T-cell (primary cell): ENCODE data around the gene PRDM8. TPM values are rescaled to one million over a fixed set of nuclear protein-coding genes. Genes with fewer than 3 reads are reported as not detected.

ENCODE experiments used
- ATAC-seq, 4 experiments: fragments of 200-7000 bp in 3 of 4; fragments of 150-1000 bp in 1 of 4; cut with Tn5 transposase; replicated peaks in 1 of 4; 1 replicate in 3 of 4; 2 replicates in 1 of 4; pipeline ENCODE4 v1.10.0; 2021; ENCODE audit warnings: moderate library complexity in 3 of 4, mild to moderate bottlenecking in 2 of 4, moderate number of reproducible peaks in 1 of 4
- CTCF ChIA-PET, 2 donors: fragments of 300-600 bp; sonication (Branson Sonifier 250); formaldehyde crosslinking; loops; one replicate each; lab custom pipeline; 2022; ENCODE audit warnings: antibody characterized with exemption in 2 of 2; lab: Charles Lee
- POLR2A ChIA-PET, 2 donors: fragments of 300-600 bp; sonication (Branson Sonifier 250); formaldehyde crosslinking; loops; one replicate each; lab custom pipeline; 2022; ENCODE audit warnings: antibody characterized with exemption in 2 of 2; lab: Charles Lee
- DNase-seq, 35 experiments: peaks; one replicate each; pipeline versions ENCODE4 v3.0.0 to v3.0.0-alpha.2; 2013 to 2023
- H3K27ac ChIP-seq: one replicate; pipeline ENCODE4 v1.5.1; 2013; ENCODE audit warnings: low read length
- H3K27me3 ChIP-seq, 2 experiments: replicated peaks in 1 of 2; 1 replicate in 1 of 2; 2 replicates in 1 of 2; pipeline versions ENCODE4 v1.6.1 to v1.7.0; 2013; ENCODE audit warnings: low read length in 1 of 2, mixed read lengths in 1 of 2; ENCODE audit not compliant: control insufficient read depth in 2 of 2, insufficient read depth in 2 of 2; ENCODE audit errors: extremely low read depth in 1 of 2
- H3K36me3 ChIP-seq, 2 donors: 1 replicate in 1 of 2; 2 replicates in 1 of 2; pipeline versions ENCODE4 v1.6.1 to v1.7.0; 2013; ENCODE audit warnings: low read length in 1 of 2; ENCODE audit not compliant: control insufficient read depth in 2 of 2, insufficient read depth in 1 of 2; ENCODE audit errors: extremely low read depth in 1 of 2
- H3K4me1 ChIP-seq, 2 experiments: 1 replicate in 1 of 2; 2 replicates in 1 of 2; pipeline versions ENCODE4 v1.6.1 to v1.7.0; 2013; ENCODE audit warnings: low read length in 2 of 2, mixed read lengths in 1 of 2; ENCODE audit not compliant: insufficient read depth in 2 of 2, control insufficient read depth in 1 of 2; ENCODE audit errors: extremely low read depth in 1 of 2
- H3K4me3 ChIP-seq, 2 donors: 1 replicate in 1 of 2; 2 replicates in 1 of 2; pipeline versions ENCODE4 v1.5.1 to v1.7.0; 2013; ENCODE audit warnings: mild to moderate bottlenecking in 2 of 2, low read length in 1 of 2, moderate library complexity in 1 of 2; ENCODE audit not compliant: control insufficient read depth in 1 of 2; ENCODE audit errors: extremely low read depth in 1 of 2
- H3K9me3 ChIP-seq: 2 replicates; pipeline ENCODE4 v1.7.0; 2013
- H3K27ac Mint-ChIP-seq, 2 donors: one replicate each; pipeline ENCODE4 v1.8.0; 2020 to 2021; ENCODE audit warnings: mild to moderate bottlenecking in 2 of 2, mixed read lengths in 2 of 2
- H3K27me3 Mint-ChIP-seq, 2 donors: one replicate each; pipeline ENCODE4 v1.8.0; 2021 to 2022; ENCODE audit warnings: mixed read lengths in 2 of 2
- H3K36me3 Mint-ChIP-seq: one replicate; pipeline ENCODE4 v1.8.0; 2021; ENCODE audit warnings: mixed read lengths
- H3K4me1 Mint-ChIP-seq, 3 donors: one replicate each; pipeline ENCODE4 v1.8.0; 2020 to 2022; ENCODE audit warnings: mixed read lengths in 3 of 3, mild to moderate bottlenecking in 1 of 3
- H3K4me3 Mint-ChIP-seq, 3 donors: one replicate each; pipeline ENCODE4 v1.8.0; 2020 to 2022; ENCODE audit warnings: mild to moderate bottlenecking in 3 of 3, mixed read lengths in 3 of 3, moderate library complexity in 3 of 3
- H3K9me3 Mint-ChIP-seq, 3 donors: one replicate each; pipeline ENCODE4 v1.8.0; 2020 to 2022; ENCODE audit warnings: mixed read lengths in 3 of 3
- WGBS: methylation state at CpG from one replicate; pipeline ENCODE4 v1.1.5; 2013; ENCODE audit warnings: missing lambda C conversion rate; ENCODE audit not compliant: insufficient coverage; 5-methylcytosine and 5-hydroxymethylcytosine counted together
- total RNA-seq, 35 experiments: library from RNA in 6 of 35; stranded (reverse) in 6 of 35; fragments of 120-200 nt in 1 of 35; gene quantifications; one replicate each; pipeline versions ENCODE4 v1.2.1 to v1.2.4 and lab custom pipeline; 2013 to 2026

The PRDM8 gene
- total RNA-seq: 10 to 100 TPM; 10.5 to 18.7 (median 14.1) TPM
- 9.4 TPM for total RNA-seq (2013)
- total RNA-seq (lab: John Stamatoyannopoulos, UW): 2.1 to 80.3 (median 26.4) reads per million in 29 experiments

DNA sequence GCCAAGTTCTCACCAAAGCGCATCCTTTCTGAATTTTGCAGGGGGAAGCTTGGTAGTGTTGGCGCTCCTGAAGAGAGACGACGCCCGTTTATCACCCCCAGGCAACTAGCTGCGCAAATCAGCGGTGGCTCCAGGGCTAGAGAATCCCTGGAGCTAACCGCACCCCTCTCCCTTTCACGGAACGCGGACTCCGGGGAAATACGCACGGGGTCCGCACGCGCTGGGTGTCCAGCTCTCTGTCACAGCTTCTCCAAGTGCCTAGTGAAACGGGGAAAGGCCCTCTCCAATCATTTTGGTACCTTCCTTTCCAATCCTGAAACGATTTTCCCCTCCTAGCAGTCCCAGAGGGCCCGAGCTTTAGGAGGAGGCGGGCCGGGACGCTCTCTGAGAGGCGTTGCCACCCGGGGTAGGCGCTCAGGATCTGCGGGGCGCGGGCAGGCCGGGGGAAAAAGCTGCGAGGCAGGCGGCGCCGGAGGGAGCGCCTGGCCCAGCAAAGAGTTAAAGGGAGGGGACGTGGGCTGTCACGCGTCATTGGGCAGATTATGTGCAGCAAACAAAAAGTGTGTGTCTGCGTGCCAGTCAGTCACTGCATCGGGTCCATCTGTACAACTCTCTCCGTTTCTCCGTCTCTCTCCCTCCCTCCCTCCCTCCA, at the start of gene PRDM8:
Gene PRDM8, plus strand, starts transcription at position 582 of the 652 bp plus-strand sequence. CDS start 2,578 bp downstream, outside the sequence.
- peaks cover 8 to 36% of the 10 kb centered on the region in 2 experiments for H3K4me1 ChIP-seq
- no peaks in the 10 kb centered on the region for H3K36me3 ChIP-seq
- peak in 15 of 35 experiments; percentile 20 to 65 (median 34) for DNase-seq
- no peaks in the 10 kb centered on the region for H3K9me3 Mint-ChIP-seq
- H3K27me3 Mint-ChIP-seq: peaks cover 18 to 23% of the 10 kb centered on the region in 2 donors
- no peak within 1 kb of the TSS for H3K27ac ChIP-seq
- H3K9me3 ChIP-seq: no peaks in the 10 kb centered on the region
- CTCF ChIA-PET: no interaction called here
- peaks cover 36% of the 10 kb centered on the region for H3K36me3 Mint-ChIP-seq
- peak within 1 kb of the TSS in 1 of 2 donors; percentile 27 for H3K27ac Mint-ChIP-seq
- H3K27me3 ChIP-seq: peaks cover 5 to 18% of the 10 kb centered on the region in 2 experiments
- peak; percentile 41 to 61 (median 46) for ATAC-seq
- POLR2A ChIA-PET: interaction anchor here in 1 of 2 donors (0.7 kb wide), 1 partner anchor 1542 kb away, joined by 3 read pairs; no protein-coding TSS in a partner anchor
- peak within 1 kb of the TSS; percentile 64 to 77 (median 68) for H3K4me3 Mint-ChIP-seq
- H3K4me3 ChIP-seq: peak within 1 kb of the TSS; percentile 38 to 52
- H3K4me1 Mint-ChIP-seq: peaks cover 31 to 41% (median 39%) of the 10 kb centered on the region in 3 donors
- 30% methylated on average over 35 of the region's 42 CpGs for WGBS

DNA sequence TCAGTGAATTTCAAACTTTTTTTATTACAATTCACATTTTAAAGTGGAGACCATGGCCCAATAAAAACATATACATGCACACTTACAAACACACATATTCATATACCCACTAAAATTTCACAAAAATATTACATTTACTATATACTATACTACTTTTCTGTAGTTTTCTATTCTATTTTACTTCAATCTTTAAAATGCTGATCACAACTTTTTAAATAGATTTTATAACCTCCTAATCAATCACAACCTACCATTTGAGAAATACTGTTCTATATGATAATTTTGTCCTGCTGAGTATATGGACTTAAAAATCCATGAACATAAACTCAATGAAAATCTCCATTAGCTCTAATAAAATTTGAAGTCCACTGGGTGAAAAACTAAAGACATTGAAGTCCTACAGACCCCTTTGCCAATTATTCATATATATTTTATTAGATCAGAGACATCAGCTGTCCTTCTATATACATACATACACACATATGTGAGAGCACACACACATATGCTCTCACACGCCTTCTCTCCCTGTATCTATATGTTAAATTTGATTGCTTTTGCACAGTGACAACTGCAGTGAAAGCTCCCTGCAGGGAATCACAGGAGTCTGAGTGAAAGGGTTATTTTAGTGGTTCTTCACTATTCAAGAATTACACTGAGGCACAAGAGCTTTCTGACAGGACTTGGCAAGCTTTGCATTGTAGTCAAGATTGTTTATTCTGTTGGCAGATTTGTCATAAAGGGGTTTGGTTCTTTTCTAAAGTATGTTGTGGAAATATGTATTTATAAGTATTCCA, 46.7 kb upstream of the PRDM8 start:
- CTCF ChIA-PET: interaction anchor here in 1 of 2 donors (0.8 to 1.6 kb wide), 2 partner anchors 24 to 235 kb away, joined by 3 to 4 read pairs; no protein-coding TSS in a partner anchor
- no peak overlapping the region for H3K27ac ChIP-seq
- POLR2A ChIA-PET: no interaction called here
- Mint-ChIP-seq H3K4me3 (no peak overlapping the region), H3K9me3 (no peaks in the 10 kb centered on the region), H3K27ac (no peak overlapping the region), H3K36me3 (no peaks in the 10 kb centered on the region), H3K27me3 (no peaks in the 10 kb centered on the region), H3K4me1 (peaks cover 10 to 14% (median 12%) of the 10 kb centered on the region in 3 donors)
- no peak overlapping the region for H3K4me3 ChIP-seq
- DNase-seq: no peak
- H3K27me3 ChIP-seq: no peaks in the 10 kb centered on the region
- WGBS: no CpG with 5 or more reads among the region's 1 CpG
- H3K4me1 ChIP-seq: no peaks in the 10 kb centered on the region
- no peaks in the 10 kb centered on the region for H3K36me3 ChIP-seq
- no peak for ATAC-seq
- no peaks in the 10 kb centered on the region for H3K9me3 ChIP-seq

DNA sequence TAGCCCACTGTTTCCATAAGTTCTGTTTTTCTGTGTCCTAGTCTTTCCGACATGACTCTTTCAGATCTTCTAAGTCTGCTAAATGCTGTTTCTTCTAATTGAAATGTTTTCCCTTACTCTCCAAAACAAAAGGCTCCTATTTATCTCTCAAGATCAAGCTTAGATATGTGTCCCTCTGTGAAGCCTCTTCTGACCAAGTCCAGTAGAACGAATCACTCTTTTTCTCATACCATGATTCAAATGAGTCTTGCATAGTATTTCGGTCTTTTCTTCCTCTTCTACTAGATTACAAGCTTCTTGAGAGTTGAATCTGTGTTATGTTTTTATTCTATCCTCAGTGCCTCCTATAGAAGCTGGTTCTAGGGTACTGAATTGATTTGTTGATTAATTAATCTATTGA, 45.3 kb upstream of the PRDM8 start:
- H3K27ac ChIP-seq: no peak overlapping the region
- DNase-seq: no peak
- no peaks in the 10 kb centered on the region for H3K27me3 ChIP-seq
- H3K4me1 ChIP-seq: no peaks in the 10 kb centered on the region
- ATAC-seq: no peak
- Mint-ChIP-seq H3K36me3 (no peaks in the 10 kb centered on the region), H3K4me1 (peaks cover 10 to 14% (median 12%) of the 10 kb centered on the region in 3 donors), H3K27ac (no peak overlapping the region), H3K9me3 (no peaks in the 10 kb centered on the region), H3K27me3 (no peaks in the 10 kb centered on the region), H3K4me3 (no peak overlapping the region)
- H3K36me3 ChIP-seq: no peaks in the 10 kb centered on the region
- no peak overlapping the region for H3K4me3 ChIP-seq
- WGBS: 100% methylated on average over 1 of the region's 3 CpGs
- CTCF ChIA-PET: interaction anchor here (0.6 to 1.6 kb wide), 4 partner anchors 20 to 140 kb away, joined by 3 to 4 read pairs (median 4); no protein-coding TSS in a partner anchor
- H3K9me3 ChIP-seq: no peaks in the 10 kb centered on the region
- POLR2A ChIA-PET: interaction anchor here (0.5 to 1.4 kb wide), 3 partner anchors 14 to 26 kb away, joined by 3 to 5 read pairs (median 4); no protein-coding TSS in a partner anchor

DNA sequence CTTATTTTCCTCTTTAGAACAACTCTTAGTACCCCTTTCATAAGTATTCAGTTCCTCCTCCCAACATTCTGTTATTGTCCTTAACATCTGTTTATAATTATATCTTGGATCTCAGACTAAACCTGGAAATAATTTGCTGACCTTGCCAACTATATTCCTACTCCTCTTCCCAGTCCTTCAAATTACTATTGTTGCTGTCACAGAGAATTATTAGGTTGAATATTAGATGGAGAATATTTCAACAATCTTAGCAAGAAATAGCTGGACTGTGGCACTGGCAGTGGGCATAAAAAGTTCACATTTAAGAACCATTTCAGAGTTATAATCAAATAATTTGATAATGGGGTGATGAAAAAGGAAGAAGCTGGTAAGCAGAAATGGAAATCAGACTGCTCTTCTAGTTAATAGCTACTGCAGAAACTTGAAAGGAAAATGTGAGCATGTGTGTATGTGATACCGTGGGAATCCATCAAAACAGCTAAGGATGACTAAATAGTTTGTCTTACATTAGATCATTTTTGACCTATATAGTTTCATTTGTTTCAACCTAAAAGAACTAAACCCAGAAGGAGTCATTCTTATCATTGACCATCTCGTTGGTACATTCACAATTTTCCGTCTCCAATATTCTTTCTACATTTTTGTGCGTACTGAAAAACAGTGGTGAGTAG, 43.3 kb upstream of the PRDM8 start:
- no CpG with 5 or more reads among the region's 4 CpGs for WGBS
- CTCF ChIA-PET: interaction anchor here (0.9 to 1.4 kb wide), 3 partner anchors 18 to 31 kb away, joined by 3 to 4 read pairs (median 4); no protein-coding TSS in a partner anchor
- peak overlapping the region; percentile 2 to 59 for H3K27ac Mint-ChIP-seq
- H3K36me3 Mint-ChIP-seq: peaks cover 3% of the 10 kb centered on the region
- no peak overlapping the region for H3K27ac ChIP-seq
- H3K4me1 Mint-ChIP-seq: peaks cover 10 to 14% (median 12%) of the 10 kb centered on the region in 3 donors
- H3K9me3 Mint-ChIP-seq: peaks cover 0 to 7% (median 4%) of the 10 kb centered on the region in 3 donors
- no peaks in the 10 kb centered on the region for H3K4me1 ChIP-seq
- H3K27me3 Mint-ChIP-seq: no peaks in the 10 kb centered on the region
- no peak overlapping the region for H3K4me3 ChIP-seq
- ATAC-seq (no peak), DNase-seq (no peak)
- H3K4me3 Mint-ChIP-seq: no peak overlapping the region
- no peaks in the 10 kb centered on the region for H3K9me3 ChIP-seq
- POLR2A ChIA-PET: interaction anchor here (0.6 to 0.7 kb wide), 2 partner anchors 18 to 546 kb away, joined by 3 to 4 read pairs; no protein-coding TSS in a partner anchor
- no peaks in the 10 kb centered on the region for H3K27me3 ChIP-seq
- H3K36me3 ChIP-seq: no peaks in the 10 kb centered on the region

DNA sequence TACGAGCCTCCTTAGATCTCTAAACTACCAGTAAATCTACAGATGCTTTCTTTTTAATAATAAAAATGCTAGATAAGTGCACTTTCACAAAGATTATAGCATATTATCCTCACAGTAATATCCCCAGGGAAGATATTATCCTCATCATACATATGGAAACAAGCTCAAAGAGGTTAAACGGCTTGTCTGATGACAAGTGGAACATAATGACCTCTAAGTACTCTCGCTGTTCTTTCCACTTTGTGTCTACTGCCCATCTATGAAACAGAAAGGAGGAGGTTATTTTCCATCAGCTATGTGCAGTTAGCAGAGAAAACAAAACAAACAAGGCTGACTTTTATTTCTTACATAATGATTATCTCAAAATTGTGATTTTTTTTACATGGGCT, 42.8 kb upstream of the PRDM8 start:
- ChIA-PET POLR2A (interaction anchor here (0.6 to 0.7 kb wide), 2 partner anchors 17 to 546 kb away, joined by 3 to 4 read pairs; no protein-coding TSS in a partner anchor), CTCF (interaction anchor here (0.9 to 1.4 kb wide), 3 partner anchors 17 to 30 kb away, joined by 3 to 4 read pairs (median 4); no protein-coding TSS in a partner anchor)
- H3K9me3 Mint-ChIP-seq: peaks cover 0 to 7% (median 4%) of the 10 kb centered on the region in 3 donors
- peaks cover 10 to 14% (median 12%) of the 10 kb centered on the region in 3 donors for H3K4me1 Mint-ChIP-seq
- no CpG with 5 or more reads among the region's 3 CpGs for WGBS
- H3K27me3 ChIP-seq: no peaks in the 10 kb centered on the region
- H3K36me3 ChIP-seq: no peaks in the 10 kb centered on the region
- H3K9me3 ChIP-seq: no peaks in the 10 kb centered on the region
- no peak overlapping the region for H3K4me3 Mint-ChIP-seq
- H3K27ac Mint-ChIP-seq: peak overlapping the region; percentile 2 to 59
- no peaks in the 10 kb centered on the region for H3K27me3 Mint-ChIP-seq
- H3K27ac ChIP-seq: no peak overlapping the region
- DNase-seq: no peak
- H3K4me1 ChIP-seq: no peaks in the 10 kb centered on the region
- ATAC-seq: no peak
- H3K4me3 ChIP-seq: no peak overlapping the region
- peaks cover 3% of the 10 kb centered on the region for H3K36me3 Mint-ChIP-seq
